Astrocyte (in vitro differentiated cells and primary cell): ENCODE data around the gene PRSS38. TPM values are rescaled to one million over a fixed set of nuclear protein-coding genes. Genes with fewer than 3 reads are reported as not detected.

Source experiments
- DNase-seq: peaks from one replicate; pipeline ENCODE4 v3.0.0-alpha.2; 2010; ENCODE audit warnings: low read depth
- FAIRE-seq: peaks from 2 replicates; lab custom pipeline; 2011; peaks lifted over from hg19 to GRCh38; lab: Jason Lieb, UNC
- H2AFZ ChIP-seq: 2 replicates; pipeline ENCODE4 v1.6.0; 2012; ENCODE audit warnings: low read depth, low read length, inconsistent platforms
- H3K27ac ChIP-seq: 2 replicates; pipeline ENCODE4 v1.5.1; 2011; ENCODE audit warnings: low read depth, low read length, inconsistent platforms
- H3K27me3 ChIP-seq: 2 replicates; pipeline ENCODE4 v1.6.0; 2011; ENCODE audit warnings: low read length, inconsistent platforms; ENCODE audit not compliant: insufficient read depth
- H3K36me3 ChIP-seq: 2 replicates; pipeline ENCODE4 v1.5.1; 2011; ENCODE audit warnings: low read length, inconsistent platforms; ENCODE audit not compliant: insufficient read depth
- H3K4me1 ChIP-seq: 2 replicates; pipeline ENCODE4 v1.5.1; 2011; ENCODE audit warnings: low read length, inconsistent platforms; ENCODE audit not compliant: insufficient read depth
- H3K4me2 ChIP-seq: 2 replicates; pipeline ENCODE4 v1.6.0; 2012; ENCODE audit warnings: low read length, inconsistent platforms
- H3K4me3 ChIP-seq: 2 replicates; pipeline ENCODE4 v1.5.1; 2011; ENCODE audit warnings: low read depth, mild to moderate bottlenecking, low read length, inconsistent platforms; ENCODE audit not compliant: insufficient read depth
- H3K79me2 ChIP-seq: 2 replicates; pipeline ENCODE4 v1.6.0; 2012; ENCODE audit warnings: mild to moderate bottlenecking, low read length, inconsistent platforms; ENCODE audit not compliant: insufficient read depth
- H3K9ac ChIP-seq: 2 replicates; pipeline ENCODE4 v1.6.0; 2012; ENCODE audit warnings: mild to moderate bottlenecking, low read length, inconsistent platforms
- H3K9me3 ChIP-seq: 2 replicates; pipeline ENCODE4 v1.5.1; 2012; ENCODE audit warnings: low read depth, mild to moderate bottlenecking, low read length, inconsistent platforms; ENCODE audit not compliant: insufficient read depth
- H4K20me1 ChIP-seq: 2 replicates; pipeline ENCODE4 v1.6.0; 2012; ENCODE audit warnings: low read length, inconsistent platforms; ENCODE audit not compliant: insufficient read depth
- H3K27ac Mint-ChIP-seq: one replicate; pipeline ENCODE4 v1.8.0; 2021; ENCODE audit warnings: mild to moderate bottlenecking, mixed read lengths; ENCODE audit not compliant: unreplicated experiment
- H3K27me3 Mint-ChIP-seq: one replicate; pipeline ENCODE4 v1.8.0; 2021; ENCODE audit warnings: low read depth, mixed read lengths; ENCODE audit not compliant: unreplicated experiment
- H3K36me3 Mint-ChIP-seq: one replicate; pipeline ENCODE4 v1.8.0; 2021; ENCODE audit warnings: low read depth, mixed read lengths; ENCODE audit not compliant: unreplicated experiment
- H3K4me1 Mint-ChIP-seq: one replicate; pipeline ENCODE4 v1.8.0; 2021; ENCODE audit warnings: low read depth, mixed read lengths; ENCODE audit not compliant: unreplicated experiment
- H3K4me3 Mint-ChIP-seq: one replicate; pipeline ENCODE4 v1.8.0; 2021; ENCODE audit warnings: mild to moderate bottlenecking, moderate library complexity, mixed read lengths; ENCODE audit not compliant: unreplicated experiment
- H3K9me3 Mint-ChIP-seq: one replicate; pipeline ENCODE4 v1.8.0; 2021; ENCODE audit warnings: mild to moderate bottlenecking, mixed read lengths; ENCODE audit not compliant: unreplicated experiment
- EZH2 ChIP-seq: IDR thresholded peaks from 2 replicates; pipeline ENCODE4 v1.6.1; 2012; ENCODE audit warnings: mild to moderate bottlenecking, low read length, inconsistent platforms; ENCODE audit not compliant: insufficient read depth
- total RNA-seq: library from RNA; stranded (reverse); gene quantifications from 2 replicates; pipeline ENCODE4 v1.2.1, GENCODE V29; 2021
- TF ChIP-seq, protein P1 (sequence below): IDR thresholded peaks from 2 replicates; pipeline ENCODE4 v1.5.1; 2011; ENCODE audit warnings: low read depth, mild to moderate bottlenecking, inconsistent platforms, low read length, moderate library complexity; ENCODE audit not compliant: insufficient read depth

The PRSS38 gene
- total RNA-seq, 1 donor from 2014 or later = not detected

GRCh38 chr1:227889047-227889862 is 73.8 kb downstream of the PRSS38 start:
- no peak for DNase-seq
- H3K27ac ChIP-seq = no peak overlapping the region
- Mint-ChIP-seq H3K9me3 (no peaks in the 10 kb centered on the region), H3K4me1 (peaks cover 6% of the 10 kb centered on the region), H3K27me3 (peaks cover 12% of the 10 kb centered on the region), H3K27ac (no peak overlapping the region), H3K36me3 (no peaks in the 10 kb centered on the region), H3K4me3 (no peak overlapping the region)
- no peaks in the 10 kb centered on the region for H3K27me3 ChIP-seq
- H3K4me3 ChIP-seq = no peak overlapping the region
- FAIRE-seq = no peak
- no peaks in the 10 kb centered on the region for H3K79me2 ChIP-seq
- no peaks in the 10 kb centered on the region for H3K36me3 ChIP-seq
- H2AFZ ChIP-seq = no peak overlapping the region
- no peak overlapping the region for H3K9ac ChIP-seq
- H3K4me2 ChIP-seq = no peak overlapping the region
- TF ChIP-seq, protein P1, sequence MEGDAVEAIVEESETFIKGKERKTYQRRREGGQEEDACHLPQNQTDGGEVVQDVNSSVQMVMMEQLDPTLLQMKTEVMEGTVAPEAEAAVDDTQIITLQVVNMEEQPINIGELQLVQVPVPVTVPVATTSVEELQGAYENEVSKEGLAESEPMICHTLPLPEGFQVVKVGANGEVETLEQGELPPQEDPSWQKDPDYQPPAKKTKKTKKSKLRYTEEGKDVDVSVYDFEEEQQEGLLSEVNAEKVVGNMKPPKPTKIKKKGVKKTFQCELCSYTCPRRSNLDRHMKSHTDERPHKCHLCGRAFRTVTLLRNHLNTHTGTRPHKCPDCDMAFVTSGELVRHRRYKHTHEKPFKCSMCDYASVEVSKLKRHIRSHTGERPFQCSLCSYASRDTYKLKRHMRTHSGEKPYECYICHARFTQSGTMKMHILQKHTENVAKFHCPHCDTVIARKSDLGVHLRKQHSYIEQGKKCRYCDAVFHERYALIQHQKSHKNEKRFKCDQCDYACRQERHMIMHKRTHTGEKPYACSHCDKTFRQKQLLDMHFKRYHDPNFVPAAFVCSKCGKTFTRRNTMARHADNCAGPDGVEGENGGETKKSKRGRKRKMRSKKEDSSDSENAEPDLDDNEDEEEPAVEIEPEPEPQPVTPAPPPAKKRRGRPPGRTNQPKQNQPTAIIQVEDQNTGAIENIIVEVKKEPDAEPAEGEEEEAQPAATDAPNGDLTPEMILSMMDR = no peak
- TF ChIP-seq EZH2 = no peak
- no peaks in the 10 kb centered on the region for H3K9me3 ChIP-seq
- no peaks in the 10 kb centered on the region for H4K20me1 ChIP-seq
- peaks cover 9% of the 10 kb centered on the region for H3K4me1 ChIP-seq

DNA sequence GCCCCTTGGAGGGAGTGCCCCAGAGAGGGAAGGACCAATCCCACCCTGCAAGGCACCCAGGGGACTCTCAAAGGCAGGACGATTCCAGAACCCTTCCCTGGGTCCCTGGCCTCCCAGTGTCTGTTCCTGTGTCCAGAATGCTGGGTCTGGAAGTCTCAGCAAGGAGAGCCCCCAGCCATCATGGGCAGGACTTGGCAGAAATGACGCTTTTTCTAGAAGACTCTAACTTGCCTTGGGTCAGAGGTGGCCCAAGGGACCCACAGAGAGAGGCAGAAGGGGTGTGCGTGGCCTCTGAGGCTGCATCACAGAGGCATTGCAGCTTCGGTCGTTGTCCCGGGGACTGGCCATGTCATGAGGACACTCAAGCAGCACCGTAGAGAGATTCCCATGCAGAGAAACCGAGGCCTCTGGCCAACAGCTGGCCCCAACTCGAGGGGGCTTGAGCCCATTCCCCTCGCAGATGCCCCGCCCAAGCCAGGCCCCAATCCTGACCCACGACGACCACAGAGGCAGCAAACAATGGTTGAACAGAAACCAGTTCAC is 74.5 kb downstream of the PRSS38 start:
- H2AFZ ChIP-seq = no peak overlapping the region
- H3K36me3 Mint-ChIP-seq = no peaks in the 10 kb centered on the region
- no peaks in the 10 kb centered on the region for H3K79me2 ChIP-seq
- H3K27ac ChIP-seq = no peak overlapping the region
- H3K27ac Mint-ChIP-seq = no peak overlapping the region
- no peak overlapping the region for H3K4me3 ChIP-seq
- H3K9me3 ChIP-seq = no peaks in the 10 kb centered on the region
- no peaks in the 10 kb centered on the region for H3K9me3 Mint-ChIP-seq
- no peaks in the 10 kb centered on the region for H4K20me1 ChIP-seq
- no peak overlapping the region for H3K9ac ChIP-seq
- FAIRE-seq (no peak), DNase-seq (no peak)
- no peak for TF ChIP-seq EZH2
- TF ChIP-seq, protein P1 = no peak
- H3K4me3 Mint-ChIP-seq = no peak overlapping the region
- no peaks in the 10 kb centered on the region for H3K27me3 ChIP-seq
- H3K4me2 ChIP-seq = no peak overlapping the region
- peaks cover 9% of the 10 kb centered on the region for H3K4me1 ChIP-seq
- peaks cover 12% of the 10 kb centered on the region for H3K27me3 Mint-ChIP-seq
- no peaks in the 10 kb centered on the region for H3K36me3 ChIP-seq
- peaks cover 6% of the 10 kb centered on the region for H3K4me1 Mint-ChIP-seq
